ENCODE results near the gene GTPBP1. TPM values are rescaled to one million over a fixed set of nuclear protein-coding genes. Genes with fewer than 3 reads are reported as not detected.

The GTPBP1 gene
- total RNA-seq, 1 donor from 2014 or later = 14.4 TPM

Other genes starting within 250 kb of the GTPBP1 start
- 32.9 and 40.8 TPM in 2 replicates for gene KDELR3, start 237.8 kb upstream of the GTPBP1 start, total RNA-seq
- gene DDX17, start 199.6 kb upstream of the GTPBP1 start, total RNA-seq = 316 and 468 TPM in 2 replicates
- gene DMC1, start 135.8 kb upstream of the GTPBP1 start, total RNA-seq = 0.63 and 0.90 TPM in 2 replicates
- gene FAM227A, start 49.6 kb upstream of the GTPBP1 start, total RNA-seq = 0.26 and 0.38 TPM in 2 replicates
- gene CBY1, start 49.3 kb upstream of the GTPBP1 start, total RNA-seq = 17.3 and 18.0 TPM in 2 replicates
- 54.5 and 71.8 TPM in 2 replicates for gene TOMM22, start 24.0 kb upstream of the GTPBP1 start, total RNA-seq
- 69.6 and 77.2 TPM in 2 replicates for gene JOSD1, start 5.0 kb upstream of the GTPBP1 start, total RNA-seq
- 108 and 123 TPM in 2 replicates for gene SUN2, start 50.1 kb downstream of the GTPBP1 start, total RNA-seq
- 11.8 and 16.2 TPM in 2 replicates for gene DNAL4, start 88.2 kb downstream of the GTPBP1 start, total RNA-seq
- 0.13 TPM in 2 replicates for gene NPTXR, start 138.1 kb downstream of the GTPBP1 start, total RNA-seq
- 13.4 and 15.7 TPM in 2 replicates for gene CBX6, start 166.3 kb downstream of the GTPBP1 start, total RNA-seq

Measured in dermis microvascular lymphatic vessel endothelial cell (primary cell).